Left ventricle myocardium inferior (tissue), 1 donor: ENCODE data around the gene ZBTB32. TPM values are rescaled to one million over a fixed set of nuclear protein-coding genes. Genes with fewer than 3 reads are reported as not detected.

Experiments used
- DNase-seq: peaks from one replicate; pipeline ENCODE4 v3.0.0-alpha.2; 2020
- H3K27ac ChIP-seq: fragments of 200-600 bp; replicated peaks from 2 replicates; pipeline ENCODE4 v1.8.0; 2021
- H3K27me3 ChIP-seq: fragments of 200-600 bp; 2 replicates; pipeline ENCODE4 v1.8.0; 2021; ENCODE audit warnings: low read depth
- H3K36me3 ChIP-seq: fragments of 200-600 bp; 2 replicates; pipeline ENCODE4 v1.8.0; 2021
- H3K4me1 ChIP-seq: fragments of 200-600 bp; 2 replicates; pipeline ENCODE4 v1.8.0; 2021
- H3K4me3 ChIP-seq: fragments of 200-600 bp; 2 replicates; pipeline ENCODE4 v1.8.0; 2021; ENCODE audit warnings: mild to moderate bottlenecking, moderate library complexity
- H3K9me3 ChIP-seq: fragments of 200-600 bp; replicated peaks from 2 replicates; pipeline ENCODE4 v1.8.0; 2021
- intact Hi-C: fragments of 100-400 bp; cut with micrococcal nuclease; formaldehyde crosslinking; loops from one replicate; pipeline ENCODE4 v1.11.0; 2022
- total RNA-seq: library from RNA; stranded (reverse); fragmentation: NEBNext Ultra II Directional; extraction: Animal tissue kit (Norgen Biotek cat#: 25700); gene quantifications from one replicate; pipeline ENCODE4 v1.2.1, GENCODE V29; 2021
- TF ChIP-seq, protein P1 (sequence below): fragments of 200-600 bp; IDR thresholded peaks from 2 replicates; pipeline ENCODE4 v1.8.0; 2021; ENCODE audit warnings: antibody characterized with exemption, mild to moderate bottlenecking, borderline replicate concordance
- donor health status: DM: no; HTN: yes; CAD: no; lungs with severe emphysema.

ZBTB32 gene
- total RNA-seq, 1 donor from 2014 or later, result not detected

GRCh38 chr19:35734273-35734672 is 29.9 kb downstream of the ZBTB32 start:
- DNase-seq, result no peak
- H3K4me3 ChIP-seq, result no peak overlapping the region
- H3K27me3 ChIP-seq, result no peaks in the 10 kb centered on the region
- H3K9me3 ChIP-seq, result no peaks in the 10 kb centered on the region
- H3K36me3 ChIP-seq, result peaks cover 87% of the 10 kb centered on the region
- no peak overlapping the region for H3K27ac ChIP-seq
- H3K4me1 ChIP-seq, result peaks cover 2% of the 10 kb centered on the region
- intact Hi-C loops, result no loop called here
- TF ChIP-seq, protein P1, sequence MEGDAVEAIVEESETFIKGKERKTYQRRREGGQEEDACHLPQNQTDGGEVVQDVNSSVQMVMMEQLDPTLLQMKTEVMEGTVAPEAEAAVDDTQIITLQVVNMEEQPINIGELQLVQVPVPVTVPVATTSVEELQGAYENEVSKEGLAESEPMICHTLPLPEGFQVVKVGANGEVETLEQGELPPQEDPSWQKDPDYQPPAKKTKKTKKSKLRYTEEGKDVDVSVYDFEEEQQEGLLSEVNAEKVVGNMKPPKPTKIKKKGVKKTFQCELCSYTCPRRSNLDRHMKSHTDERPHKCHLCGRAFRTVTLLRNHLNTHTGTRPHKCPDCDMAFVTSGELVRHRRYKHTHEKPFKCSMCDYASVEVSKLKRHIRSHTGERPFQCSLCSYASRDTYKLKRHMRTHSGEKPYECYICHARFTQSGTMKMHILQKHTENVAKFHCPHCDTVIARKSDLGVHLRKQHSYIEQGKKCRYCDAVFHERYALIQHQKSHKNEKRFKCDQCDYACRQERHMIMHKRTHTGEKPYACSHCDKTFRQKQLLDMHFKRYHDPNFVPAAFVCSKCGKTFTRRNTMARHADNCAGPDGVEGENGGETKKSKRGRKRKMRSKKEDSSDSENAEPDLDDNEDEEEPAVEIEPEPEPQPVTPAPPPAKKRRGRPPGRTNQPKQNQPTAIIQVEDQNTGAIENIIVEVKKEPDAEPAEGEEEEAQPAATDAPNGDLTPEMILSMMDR, result no peak

- Histone ChIP-seq H3K27ac (no peak overlapping the region), H3K4me3 (no peak overlapping the region), H3K4me1 (peaks cover 9% of the 10 kb centered on the region), H3K9me3 (no peaks in the 10 kb centered on the region), H3K27me3 (no peaks in the 10 kb centered on the region), H3K36me3 (peaks cover 81% of the 10 kb centered on the region)
- intact Hi-C loops, result no loop called here
- TF ChIP-seq, protein P1, result no peak
- DNase-seq, result no peak
Measured at GRCh38 chr19:35734889-35735288, 30.5 kb downstream of the ZBTB32 start.

- Histone ChIP-seq H3K36me3 (peaks cover 58% of the 10 kb centered on the region), H3K4me3 (no peak overlapping the region), H3K27ac (no peak overlapping the region), H3K9me3 (no peaks in the 10 kb centered on the region), H3K27me3 (no peaks in the 10 kb centered on the region), H3K4me1 (peaks cover 25% of the 10 kb centered on the region)
- TF ChIP-seq, protein P1, result no peak
- DNase-seq, result no peak
- intact Hi-C loops, result no loop called here
Measured at GRCh38 chr19:35736913-35737886, 32.8 kb downstream of the ZBTB32 start.

DNA sequence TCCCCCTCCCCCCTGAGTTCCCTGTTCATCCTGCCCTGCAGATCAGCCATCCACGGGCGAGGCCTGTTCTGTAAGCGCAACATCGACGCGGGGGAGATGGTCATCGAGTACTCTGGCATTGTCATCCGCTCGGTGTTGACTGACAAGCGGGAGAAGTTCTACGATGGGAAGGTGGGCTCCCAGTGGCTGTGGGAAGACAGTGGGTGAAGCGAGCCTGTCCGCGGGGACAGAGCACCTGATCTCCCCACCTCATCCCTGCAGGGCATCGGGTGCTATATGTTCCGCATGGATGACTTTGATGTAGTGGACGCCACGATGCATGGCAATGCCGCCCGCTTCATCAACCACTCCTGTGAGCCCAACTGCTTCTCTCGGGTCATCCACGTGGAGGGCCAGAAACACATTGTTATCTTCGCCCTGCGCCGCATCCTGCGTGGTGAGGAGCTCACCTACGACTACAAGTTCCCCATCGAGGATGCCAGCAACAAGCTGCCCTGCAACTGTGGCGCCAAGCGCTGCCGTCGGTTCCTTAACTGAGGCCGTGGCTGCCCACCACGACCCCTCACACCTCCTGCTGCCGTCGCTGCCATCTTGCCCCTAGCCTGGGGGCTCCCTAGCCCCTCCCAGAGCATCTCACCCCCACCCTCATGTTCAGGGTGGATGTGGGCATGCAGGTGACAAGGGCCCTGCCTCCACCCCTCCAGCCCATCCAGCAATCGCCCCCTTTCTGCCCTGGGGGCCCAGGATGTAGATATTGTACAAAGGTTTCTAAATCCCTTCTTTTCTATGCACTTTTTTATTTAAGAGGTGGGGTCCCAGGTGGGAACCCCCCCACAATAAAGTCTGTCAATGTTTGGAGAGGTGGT is 33.9 kb downstream of the ZBTB32 start:
- H3K4me1 ChIP-seq, result peaks cover 25% of the 10 kb centered on the region
- intact Hi-C loops, result no loop called here
- H3K9me3 ChIP-seq, result no peaks in the 10 kb centered on the region
- DNase-seq, result no peak
- H3K27ac ChIP-seq, result no peak overlapping the region
- H3K27me3 ChIP-seq, result no peaks in the 10 kb centered on the region
- peaks cover 54% of the 10 kb centered on the region for H3K36me3 ChIP-seq
- TF ChIP-seq, protein P1, result no peak
- no peak overlapping the region for H3K4me3 ChIP-seq

DNA sequence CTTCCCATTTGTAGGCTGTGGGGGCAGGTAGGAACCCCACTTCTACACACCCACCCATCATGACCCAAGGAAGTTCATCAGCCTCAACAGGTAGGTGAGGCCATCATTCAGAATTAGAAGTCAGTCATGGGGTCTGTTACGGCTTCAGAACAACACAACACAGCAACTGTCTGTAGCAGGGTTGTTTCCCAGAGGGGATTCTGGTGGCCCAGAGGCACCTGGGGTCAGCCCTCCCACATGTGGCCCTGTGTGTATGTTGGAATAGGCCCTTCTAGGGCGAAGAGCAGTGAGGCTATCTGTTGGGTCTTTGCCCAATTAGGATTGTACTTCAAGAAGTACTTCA is 34.5 kb downstream of the ZBTB32 start:
- Histone ChIP-seq H3K27ac (no peak overlapping the region), H3K27me3 (no peaks in the 10 kb centered on the region), H3K4me1 (peaks cover 30% of the 10 kb centered on the region), H3K36me3 (peaks cover 54% of the 10 kb centered on the region), H3K9me3 (no peaks in the 10 kb centered on the region), H3K4me3 (no peak overlapping the region)
- intact Hi-C loops, result no loop called here
- TF ChIP-seq, protein P1, result no peak
- no peak for DNase-seq
